Panc1 (cell line): ENCODE measurements around the gene PPT1.

Experiments used
- POLR2AphosphoS5 ChIP-seq: IDR thresholded peaks from 2 replicates; pipeline ENCODE4 v1.6.1; 2012; ENCODE audit warnings: mild to moderate bottlenecking, low read depth, low read length, moderate library complexity
- SIN3A ChIP-seq: IDR thresholded peaks from 2 replicates; pipeline ENCODE4 v1.6.1; 2012; ENCODE audit warnings: low read depth, mild to moderate bottlenecking, low read length, moderate library complexity, borderline replicate concordance; ENCODE audit not compliant: insufficient read depth
- TCF7L2 ChIP-seq: IDR thresholded peaks from 2 replicates; pipeline ENCODE4 v1.6.1; 2011; ENCODE audit warnings: mild to moderate bottlenecking, low read depth, low read length, inconsistent platforms
- TF ChIP-seq, protein P1 (sequence below): fragments of 450-650 bp; IDR thresholded peaks from 2 replicates; pipeline ENCODE4 v1.5.1; 2017; ENCODE audit warnings: mild to moderate bottlenecking
- TF ChIP-seq, protein P2 (sequence below), 2 experiments: IDR thresholded peaks; 2 replicates each; pipeline ENCODE4 v1.6.1; 2011 to 2012; ENCODE audit warnings: low read depth in 2 of 2, control low read depth in 1 of 2, low read length in 1 of 2, mild to moderate bottlenecking in 1 of 2, moderate library complexity in 1 of 2; ENCODE audit not compliant: insufficient read depth in 1 of 2

DNA sequence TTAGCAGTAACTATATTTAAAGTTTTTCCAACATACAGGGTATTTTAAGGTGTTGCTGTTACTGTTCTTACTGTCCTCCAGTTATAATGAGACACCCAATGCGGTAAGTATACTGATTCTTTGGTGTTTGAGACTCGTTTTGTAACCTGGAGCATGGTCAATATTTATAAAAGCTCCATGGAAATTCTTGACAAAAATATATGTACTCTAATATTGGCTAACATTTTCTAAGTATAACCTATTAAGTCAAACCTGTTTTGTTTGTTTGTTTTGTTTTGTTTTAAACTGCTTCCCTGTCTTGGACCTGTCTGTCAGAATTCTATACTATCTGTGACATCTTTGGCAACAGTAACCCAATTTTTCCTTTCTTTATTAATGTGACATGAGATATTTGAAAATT, 72.4 kb downstream of the PPT1 start:
- TF ChIP-seq, protein P1, sequence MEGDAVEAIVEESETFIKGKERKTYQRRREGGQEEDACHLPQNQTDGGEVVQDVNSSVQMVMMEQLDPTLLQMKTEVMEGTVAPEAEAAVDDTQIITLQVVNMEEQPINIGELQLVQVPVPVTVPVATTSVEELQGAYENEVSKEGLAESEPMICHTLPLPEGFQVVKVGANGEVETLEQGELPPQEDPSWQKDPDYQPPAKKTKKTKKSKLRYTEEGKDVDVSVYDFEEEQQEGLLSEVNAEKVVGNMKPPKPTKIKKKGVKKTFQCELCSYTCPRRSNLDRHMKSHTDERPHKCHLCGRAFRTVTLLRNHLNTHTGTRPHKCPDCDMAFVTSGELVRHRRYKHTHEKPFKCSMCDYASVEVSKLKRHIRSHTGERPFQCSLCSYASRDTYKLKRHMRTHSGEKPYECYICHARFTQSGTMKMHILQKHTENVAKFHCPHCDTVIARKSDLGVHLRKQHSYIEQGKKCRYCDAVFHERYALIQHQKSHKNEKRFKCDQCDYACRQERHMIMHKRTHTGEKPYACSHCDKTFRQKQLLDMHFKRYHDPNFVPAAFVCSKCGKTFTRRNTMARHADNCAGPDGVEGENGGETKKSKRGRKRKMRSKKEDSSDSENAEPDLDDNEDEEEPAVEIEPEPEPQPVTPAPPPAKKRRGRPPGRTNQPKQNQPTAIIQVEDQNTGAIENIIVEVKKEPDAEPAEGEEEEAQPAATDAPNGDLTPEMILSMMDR, result no peak
- TF ChIP-seq TCF7L2, result no peak
- TF ChIP-seq, protein P2, sequence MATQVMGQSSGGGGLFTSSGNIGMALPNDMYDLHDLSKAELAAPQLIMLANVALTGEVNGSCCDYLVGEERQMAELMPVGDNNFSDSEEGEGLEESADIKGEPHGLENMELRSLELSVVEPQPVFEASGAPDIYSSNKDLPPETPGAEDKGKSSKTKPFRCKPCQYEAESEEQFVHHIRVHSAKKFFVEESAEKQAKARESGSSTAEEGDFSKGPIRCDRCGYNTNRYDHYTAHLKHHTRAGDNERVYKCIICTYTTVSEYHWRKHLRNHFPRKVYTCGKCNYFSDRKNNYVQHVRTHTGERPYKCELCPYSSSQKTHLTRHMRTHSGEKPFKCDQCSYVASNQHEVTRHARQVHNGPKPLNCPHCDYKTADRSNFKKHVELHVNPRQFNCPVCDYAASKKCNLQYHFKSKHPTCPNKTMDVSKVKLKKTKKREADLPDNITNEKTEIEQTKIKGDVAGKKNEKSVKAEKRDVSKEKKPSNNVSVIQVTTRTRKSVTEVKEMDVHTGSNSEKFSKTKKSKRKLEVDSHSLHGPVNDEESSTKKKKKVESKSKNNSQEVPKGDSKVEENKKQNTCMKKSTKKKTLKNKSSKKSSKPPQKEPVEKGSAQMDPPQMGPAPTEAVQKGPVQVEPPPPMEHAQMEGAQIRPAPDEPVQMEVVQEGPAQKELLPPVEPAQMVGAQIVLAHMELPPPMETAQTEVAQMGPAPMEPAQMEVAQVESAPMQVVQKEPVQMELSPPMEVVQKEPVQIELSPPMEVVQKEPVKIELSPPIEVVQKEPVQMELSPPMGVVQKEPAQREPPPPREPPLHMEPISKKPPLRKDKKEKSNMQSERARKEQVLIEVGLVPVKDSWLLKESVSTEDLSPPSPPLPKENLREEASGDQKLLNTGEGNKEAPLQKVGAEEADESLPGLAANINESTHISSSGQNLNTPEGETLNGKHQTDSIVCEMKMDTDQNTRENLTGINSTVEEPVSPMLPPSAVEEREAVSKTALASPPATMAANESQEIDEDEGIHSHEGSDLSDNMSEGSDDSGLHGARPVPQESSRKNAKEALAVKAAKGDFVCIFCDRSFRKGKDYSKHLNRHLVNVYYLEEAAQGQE (IDR thresholded peaks at IDR 0.05; ENCODE audit: insufficient read depth in 1 of 2, low read depth in 2 of 2, low read length in 1 of 2), result no peak
- no peak for TF ChIP-seq SIN3A
- TF ChIP-seq POLR2AphosphoS5, result no peak
